ENCODE results near the gene SH3BGR.

GRCh38 chr21:39513735-39514134 is 62.0 kb downstream of the SH3BGR start:
- TF ChIP-seq POLR2AphosphoS5 (IDR thresholded peaks at IDR 0.05): no peak
- TF ChIP-seq POLR2A (IDR thresholded peaks at IDR 0.05): no peak
- TF ChIP-seq CTCF (IDR thresholded peaks at IDR 0.05): no peak

All from breast epithelium (tissue), 3 donors.